Stromal cell of bone marrow (primary cell): Measurements from ENCODE around the gene HMGB1.
"Not testable (repeated sequence)": the region's sequence is repeated elsewhere in the genome, so short reads cannot be mapped to it uniquely, and the experiment has no call there.

Experiments
- DNase-seq: peaks from one replicate; pipeline ENCODE4 v3.0.0-alpha.2; 2012; ENCODE audit warnings: low read depth

Gene HMGB1

GRCh38 chr13:30466358-30466714 is 600 bp upstream of the HMGB1 start:
- DNase-seq = no peak

GRCh38 chr13:30465343-30465592 is 468 bp downstream of the HMGB1 start:
- no peak for DNase-seq

DNA sequence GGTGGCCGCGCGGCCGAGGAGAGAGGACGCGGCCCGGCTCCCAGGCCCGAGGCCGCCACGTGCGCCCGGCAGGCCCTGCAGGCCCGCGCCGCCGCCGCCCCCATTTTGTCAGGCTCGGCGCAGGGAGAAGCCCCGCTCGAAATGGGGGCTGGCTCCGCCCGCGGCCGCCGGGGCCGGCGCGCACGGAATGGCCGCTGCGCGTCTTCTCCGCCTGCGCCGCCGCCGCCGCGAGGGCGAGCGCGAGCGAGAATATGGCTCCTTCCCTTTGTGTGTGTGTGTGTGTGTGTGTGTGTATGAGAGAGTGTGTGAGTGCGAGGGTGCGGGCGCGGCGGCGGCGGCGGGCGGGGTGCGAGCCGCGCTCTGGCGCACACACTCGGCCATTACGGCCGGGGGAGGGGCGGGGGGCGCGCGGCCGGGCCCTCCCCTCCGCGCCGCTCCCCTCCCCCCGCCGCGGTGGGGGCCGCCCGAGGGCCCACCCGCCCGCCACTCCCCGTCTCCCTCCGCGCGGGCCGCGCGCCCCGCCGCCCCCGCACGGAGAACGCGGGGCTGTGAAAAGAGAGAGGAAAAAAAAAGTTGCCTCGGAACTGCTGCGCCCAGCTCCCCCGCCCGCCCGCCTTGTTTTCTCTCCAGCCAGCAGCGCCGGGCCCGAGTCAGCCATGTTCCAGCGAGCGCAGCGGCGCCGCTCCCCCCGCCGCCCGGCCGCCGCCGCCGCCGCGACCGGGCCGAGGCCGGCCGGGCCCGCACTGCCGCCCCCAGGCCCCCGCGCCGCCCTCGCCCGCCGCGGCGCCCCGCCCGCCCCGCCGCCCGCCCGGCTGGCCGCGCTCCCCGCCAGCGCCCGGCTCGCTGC is 1.0 kb downstream of the HMGB1 start:
- peak; percentile 62 for DNase-seq

DNA sequence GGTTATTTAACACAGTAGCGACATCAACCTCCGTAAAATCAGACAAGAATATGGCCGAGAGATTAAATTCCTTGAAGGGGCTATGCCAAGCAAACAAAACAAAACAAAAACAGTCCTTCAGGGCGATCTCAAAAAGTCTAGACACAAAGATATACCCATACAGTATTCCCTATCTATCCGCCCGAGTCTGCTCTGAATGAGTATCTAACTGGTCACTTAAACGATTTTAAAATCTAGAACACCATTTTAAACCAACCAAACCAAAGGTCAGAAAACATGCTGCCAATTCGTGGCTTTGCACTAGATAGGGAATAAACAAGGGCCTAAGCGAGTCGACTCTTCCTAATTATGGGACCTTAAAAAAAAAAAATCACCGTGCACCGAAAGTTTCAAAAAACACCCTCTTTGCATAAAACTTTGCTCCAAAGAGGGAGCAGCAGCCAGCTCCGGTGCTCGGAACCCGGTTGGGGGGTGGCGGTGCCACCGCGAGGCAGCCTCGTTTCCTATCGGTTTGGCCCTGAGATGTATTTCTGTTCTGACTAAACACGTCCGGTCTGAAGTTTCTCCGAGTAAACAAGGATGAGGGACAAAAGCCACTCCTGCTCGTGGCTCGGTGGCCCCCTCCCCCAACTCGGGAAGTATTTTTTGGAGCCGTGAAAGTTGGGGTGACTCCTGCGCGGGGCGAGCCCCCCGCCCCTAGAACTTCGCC is 1.8 kb downstream of the HMGB1 start:
- DNase-seq = no peak

DNA sequence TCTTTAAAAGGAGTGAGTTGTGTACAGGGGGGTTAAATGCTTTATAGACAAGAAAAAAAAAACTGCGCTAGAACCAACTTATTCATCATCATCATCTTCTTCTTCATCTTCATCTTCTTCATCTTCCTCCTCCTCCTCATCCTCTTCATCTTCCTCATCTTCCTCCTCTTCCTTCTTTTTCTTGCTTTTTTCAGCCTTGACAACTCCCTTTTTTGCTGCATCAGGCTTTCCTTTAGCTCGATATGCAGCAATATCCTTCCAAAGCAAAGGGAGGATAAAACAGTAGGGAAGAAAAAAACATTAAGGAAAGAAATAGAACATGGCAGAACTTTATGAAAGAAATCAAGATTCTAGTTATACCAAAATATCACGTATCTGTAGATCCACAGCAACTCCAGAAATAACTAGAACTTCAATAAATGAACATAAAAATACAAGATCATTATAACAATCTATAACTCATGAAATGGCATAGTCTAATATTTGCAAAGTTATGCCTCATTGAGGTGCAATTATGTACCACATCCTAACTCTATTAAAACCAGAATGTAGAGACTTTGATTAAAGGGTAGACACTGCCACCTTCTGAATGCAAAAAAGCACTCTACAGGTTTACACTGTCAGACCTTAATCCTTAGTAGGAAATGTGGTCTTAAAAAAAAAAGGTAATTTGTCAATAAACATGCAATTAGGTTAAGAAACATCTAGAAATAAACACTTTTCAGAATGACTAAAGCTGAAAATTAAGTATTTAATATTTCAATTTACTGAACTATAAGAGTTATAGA is 4.3 kb downstream of the HMGB1 start:
- not testable (repeated sequence) for DNase-seq

DNA sequence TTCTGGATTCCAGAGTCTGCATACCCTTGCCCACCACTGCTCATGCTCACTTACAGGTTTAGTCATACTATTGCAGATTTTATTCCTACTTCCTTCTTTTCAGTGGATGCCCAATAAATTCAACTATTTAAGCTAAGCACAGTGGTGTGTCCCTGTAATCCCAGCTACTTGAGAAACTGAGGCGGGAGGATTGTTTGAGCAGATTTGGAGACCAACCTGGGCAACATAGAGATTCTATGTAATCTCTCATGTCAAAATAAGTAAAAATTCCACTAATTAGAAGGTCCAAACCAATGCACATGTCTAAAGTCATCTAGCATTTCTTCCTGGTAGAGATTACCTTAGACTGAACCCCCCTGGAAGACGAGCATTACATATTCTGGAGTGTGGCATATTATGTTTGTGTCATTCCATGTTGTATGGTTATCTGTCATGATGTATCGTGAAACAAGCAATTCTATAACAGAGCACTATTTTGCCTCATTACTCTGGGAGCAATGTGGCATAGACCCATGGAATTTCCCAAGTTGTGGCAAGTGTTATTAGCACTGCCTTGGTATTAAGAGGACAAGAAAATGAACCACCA is 8.3 kb downstream of the HMGB1 start:
- no peak for DNase-seq

GRCh38 chr13:30456290-30456689 is 9.4 kb downstream of the HMGB1 start:
- DNase-seq = no peak

- DNase-seq = no peak
These were observed 10.7 kb downstream of the HMGB1 start for GRCh38 chr13:30454991-30455390.

DNA sequence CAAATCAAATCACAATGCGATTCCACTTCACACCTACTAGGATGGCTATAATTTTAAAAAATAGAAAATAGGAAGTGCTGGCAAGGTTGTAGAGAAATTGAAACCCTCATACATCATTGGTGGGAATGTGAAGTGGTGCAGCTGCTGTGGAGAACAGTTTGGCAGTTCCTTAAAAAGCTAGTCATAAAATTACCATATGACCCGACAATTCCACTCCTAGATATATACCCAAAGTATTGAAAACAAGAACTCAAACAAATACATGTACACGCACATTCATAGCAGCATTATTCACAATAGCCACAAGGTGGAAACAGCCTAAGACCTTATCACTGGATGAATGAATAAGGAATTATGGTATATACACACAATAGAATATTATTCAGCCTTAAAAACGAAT is 12.0 kb downstream of the HMGB1 start:
- no peak for DNase-seq

- DNase-seq = not testable (repeated sequence)
These were observed 14.3 kb downstream of the HMGB1 start for GRCh38 chr13:30451476-30451875.

- DNase-seq = no peak
These were observed 15.7 kb downstream of the HMGB1 start for GRCh38 chr13:30450066-30450465.

- no peak for DNase-seq
These were observed 17.3 kb downstream of the HMGB1 start for GRCh38 chr13:30448441-30448840.

GRCh38 chr13:30446126-30446500 is 19.6 kb downstream of the HMGB1 start:
- no peak for DNase-seq

DNA sequence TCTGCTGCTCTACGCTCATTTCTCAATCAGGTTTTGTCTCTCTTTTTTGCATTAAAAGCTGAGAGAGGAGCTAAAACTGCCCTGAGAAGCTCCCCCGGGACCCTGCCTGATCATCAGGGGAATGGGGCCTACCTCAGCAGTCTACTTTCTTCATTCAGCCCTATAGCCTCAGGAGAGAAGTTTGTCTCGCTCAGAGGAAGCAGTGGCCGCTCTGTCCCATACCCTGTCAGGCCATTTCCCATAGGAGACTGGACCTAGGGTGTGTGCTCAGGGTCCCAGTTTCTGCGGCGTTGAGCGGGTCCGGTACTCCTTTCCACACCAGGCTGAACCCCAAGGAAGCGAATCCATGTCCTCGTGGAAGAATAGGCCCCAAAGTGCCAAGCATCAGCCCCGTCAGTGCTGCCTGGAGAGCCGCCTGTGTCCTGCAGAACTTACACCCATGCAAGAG is 21.8 kb downstream of the HMGB1 start:
- DNase-seq = no peak

- DNase-seq = not testable (repeated sequence)
These were observed 22.2 kb downstream of the HMGB1 start for GRCh38 chr13:30443491-30443890.

DNA sequence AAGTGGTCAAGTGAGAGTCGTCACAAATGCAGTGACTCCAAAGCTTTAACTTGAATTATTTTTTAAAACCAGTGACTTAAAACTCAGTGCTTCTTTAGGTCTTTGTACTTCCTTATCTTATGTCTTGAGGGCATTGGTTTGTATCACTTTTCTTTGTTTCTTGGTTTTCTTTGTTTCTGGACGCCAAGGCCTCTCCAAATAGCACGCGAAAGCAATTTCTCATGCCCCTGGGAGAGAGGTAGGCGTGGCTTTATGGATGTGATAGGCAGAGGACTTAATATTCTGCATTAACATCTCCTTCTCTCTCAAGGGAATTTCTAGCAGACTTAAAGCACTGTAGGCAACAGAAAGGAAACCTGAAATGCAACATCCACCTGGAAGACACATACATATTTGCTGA is 22.8 kb downstream of the HMGB1 start:
- DNase-seq = no peak

GRCh38 chr13:30440910-30441703 is 24.6 kb downstream of the HMGB1 start:
- DNase-seq = no peak

- DNase-seq = no peak
These were observed 27.4 kb downstream of the HMGB1 start for GRCh38 chr13:30438286-30438685.

DNA sequence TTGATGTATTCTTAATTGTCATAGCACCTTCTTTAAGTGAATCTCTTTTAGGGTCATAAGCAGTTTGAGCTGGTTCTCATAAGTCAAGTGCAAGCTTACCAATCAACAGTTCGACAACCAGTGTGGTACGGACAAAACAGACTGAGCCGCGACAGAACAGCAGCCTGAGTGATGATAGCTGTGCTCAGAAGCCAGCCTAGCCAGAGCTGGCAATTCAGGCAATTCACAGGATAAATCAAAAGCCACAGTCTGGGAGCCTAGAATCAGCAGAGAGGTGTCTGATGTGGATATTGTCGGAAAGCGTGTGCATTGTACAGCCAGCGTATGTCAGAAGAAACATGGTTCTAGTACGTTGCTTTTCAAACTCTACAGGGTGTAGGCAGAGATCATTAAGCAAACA is 28.6 kb downstream of the HMGB1 start:
- no peak for DNase-seq

GRCh38 chr13:30435911-30436451 is 29.8 kb downstream of the HMGB1 start:
- no peak for DNase-seq

DNA sequence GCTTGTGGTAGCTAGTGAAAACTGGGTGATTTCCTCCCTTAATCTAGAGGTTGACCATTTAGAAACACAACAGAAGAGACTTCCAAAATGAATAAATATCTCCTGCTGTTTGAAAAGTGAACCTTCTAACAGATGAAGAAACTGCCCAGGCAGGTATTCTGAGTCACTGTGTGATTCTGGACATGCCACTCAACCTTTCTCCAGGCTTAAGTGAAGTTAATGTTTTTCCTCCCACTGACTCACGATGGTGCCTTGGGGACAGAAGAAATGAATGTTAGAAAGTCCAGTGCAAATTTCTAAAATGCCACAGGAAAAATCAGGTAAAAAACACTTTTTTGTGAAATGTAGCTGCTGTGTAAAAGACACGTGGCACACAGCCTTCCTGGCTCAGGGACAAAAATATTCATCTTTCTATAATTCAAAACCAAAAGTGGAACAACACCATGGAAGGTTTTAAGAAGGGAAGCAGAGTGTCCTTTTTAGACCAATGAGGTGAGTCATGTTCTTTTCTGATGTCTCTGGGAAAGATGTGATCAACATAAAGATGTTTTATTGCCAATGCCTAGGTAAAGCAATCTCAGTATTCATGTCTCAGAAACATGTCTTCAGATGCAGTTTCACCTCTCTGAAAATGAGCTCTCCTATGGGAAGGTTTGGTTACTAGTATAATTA is 34.3 kb downstream of the HMGB1 start:
- DNase-seq = no peak
